GM19193 (cell line): ENCODE measurements around the gene LRP1.

Experiments
- POLR2A ChIP-seq: IDR thresholded peaks from 4 replicates; pipeline ENCODE4 v1.6.1; 2011; ENCODE audit not compliant: insufficient read depth, insufficient read length; ENCODE audit errors: extremely low read depth

The LRP1 gene

GRCh38 chr12:57090924-57091637 lies 37.2 kb upstream of the LRP1 start:
- no peak for TF ChIP-seq POLR2A

GRCh38 chr12:57091638-57092528 lies 36.4 kb upstream of the LRP1 start:
- TF ChIP-seq POLR2A = no peak

GRCh38 chr12:57092529-57092862 lies 35.8 kb upstream of the LRP1 start:
- no peak for TF ChIP-seq POLR2A

GRCh38 chr12:57092876-57093414 lies 35.3 kb upstream of the LRP1 start:
- no peak for TF ChIP-seq POLR2A

GRCh38 chr12:57093415-57094207 lies 34.7 kb upstream of the LRP1 start:
- peak; percentile 35 for TF ChIP-seq POLR2A

GRCh38 chr12:57094208-57095160 lies 33.8 kb upstream of the LRP1 start:
- TF ChIP-seq POLR2A = peak; percentile 41

- TF ChIP-seq POLR2A = no peak
Measured at GRCh38 chr12:57095440-57095839, 32.8 kb upstream of the LRP1 start.

- TF ChIP-seq POLR2A = no peak
Measured at GRCh38 chr12:57096099-57096572, 32.1 kb upstream of the LRP1 start.

GRCh38 chr12:57096748-57097553 lies 31.3 kb upstream of the LRP1 start:
- TF ChIP-seq POLR2A = no peak

- TF ChIP-seq POLR2A = no peak
Measured at GRCh38 chr12:57097554-57097835, 30.8 kb upstream of the LRP1 start.

- TF ChIP-seq POLR2A = no peak
Measured at GRCh38 chr12:57098546-57098945, 29.7 kb upstream of the LRP1 start.

- no peak for TF ChIP-seq POLR2A
Measured at GRCh38 chr12:57099047-57099714, 29.1 kb upstream of the LRP1 start.

GRCh38 chr12:57099766-57100165 lies 28.5 kb upstream of the LRP1 start:
- TF ChIP-seq POLR2A = no peak
